Osteoblast (primary cell): Measurements from ENCODE around the gene DISP1. TPM values are rescaled to one million over a fixed set of nuclear protein-coding genes. Genes with fewer than 3 reads are reported as not detected.

Experiments used
- DNase-seq: peaks from one replicate; pipeline ENCODE4 v3.0.0; 2011; ENCODE audit warnings: low spot score, mixed read lengths; ENCODE audit not compliant: insufficient read length; ENCODE audit errors: missing footprints
- H2AFZ ChIP-seq: 2 replicates; pipeline ENCODE4 v1.6.0; 2011; ENCODE audit warnings: mild to moderate bottlenecking, low read length
- H3K27ac ChIP-seq: 2 replicates; pipeline ENCODE4 v1.5.1; 2011; ENCODE audit warnings: mild to moderate bottlenecking, low read depth, low read length, moderate library complexity
- H3K27me3 ChIP-seq: 2 replicates; pipeline ENCODE4 v1.6.0; 2012; ENCODE audit warnings: mild to moderate bottlenecking, control low read depth, inconsistent platforms, low read length, moderate library complexity; ENCODE audit not compliant: insufficient read depth
- H3K36me3 ChIP-seq: 2 replicates; pipeline ENCODE4 v1.5.1; 2011; ENCODE audit warnings: mild to moderate bottlenecking, low read length, control low read depth, moderate library complexity; ENCODE audit not compliant: insufficient read depth
- H3K4me1 ChIP-seq: 2 replicates; pipeline ENCODE4 v1.5.1; 2011; ENCODE audit warnings: mild to moderate bottlenecking, low read length, control low read depth, moderate library complexity; ENCODE audit not compliant: insufficient read depth
- H3K4me2 ChIP-seq: 2 replicates; pipeline ENCODE4 v1.6.0; 2011; ENCODE audit warnings: mild to moderate bottlenecking, low read length; ENCODE audit not compliant: insufficient read depth
- H3K4me3 ChIP-seq: fragments of 200-600 bp; sonication (generic); 3 replicates; pipeline ENCODE4 v1.5.1; 2012; ENCODE audit warnings: mild to moderate bottlenecking, low read length, inconsistent platforms; ENCODE audit not compliant: insufficient read depth
- H3K79me2 ChIP-seq: 2 replicates; pipeline ENCODE4 v1.6.0; 2012; ENCODE audit warnings: mild to moderate bottlenecking, low read length, control low read depth, inconsistent platforms; ENCODE audit not compliant: insufficient read depth
- H3K9me3 ChIP-seq: 2 replicates; pipeline ENCODE4 v1.5.1; 2011; ENCODE audit warnings: low read depth, low read length, control low read depth
- H4K20me1 ChIP-seq: 2 replicates; pipeline ENCODE4 v1.6.0; 2012; ENCODE audit warnings: mild to moderate bottlenecking, low read length, control low read depth; ENCODE audit not compliant: insufficient read depth
- total RNA-seq: library from RNA; depleted of rRNA; stranded (reverse); fragments of >200 nt; gene quantifications from 2 replicates; pipeline ENCODE4 v1.2.3, GENCODE V29; 2012
- TF ChIP-seq, protein P1 (sequence below): IDR thresholded peaks from 2 replicates; pipeline ENCODE4 v1.5.1; 2011; ENCODE audit warnings: mild to moderate bottlenecking, low read depth, low read length, moderate library complexity; ENCODE audit errors: extremely low read depth

Gene DISP1
- total RNA-seq, 1 donor, result 4.3 TPM

DNA sequence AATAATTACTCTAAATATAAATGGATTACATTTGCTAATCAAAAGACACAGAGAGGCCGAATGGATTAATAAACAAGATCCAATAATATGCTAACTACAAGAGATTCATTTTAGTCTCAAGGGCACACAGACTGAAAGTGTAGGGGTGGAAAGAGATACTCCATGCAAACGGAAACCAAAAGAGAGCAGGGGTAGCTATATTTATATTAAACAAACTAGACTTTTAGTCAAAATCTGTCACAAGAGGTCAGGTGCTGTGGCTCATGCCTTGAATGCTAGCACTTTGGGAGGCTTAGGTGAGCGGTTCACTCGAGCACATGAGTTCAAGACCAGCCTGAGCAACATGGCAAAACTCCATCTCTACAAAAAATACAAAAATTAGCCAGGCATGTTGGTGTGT, 33.6 kb upstream of the DISP1 start:
- DNase-seq, result no peak
- H3K4me1 ChIP-seq, result no peaks in the 10 kb centered on the region
- no peaks in the 10 kb centered on the region for H3K36me3 ChIP-seq
- H3K9me3 ChIP-seq, result no peaks in the 10 kb centered on the region
- H3K79me2 ChIP-seq, result no peaks in the 10 kb centered on the region
- no peaks in the 10 kb centered on the region for H4K20me1 ChIP-seq
- H3K4me2 ChIP-seq, result no peak overlapping the region
- no peak overlapping the region for H3K27ac ChIP-seq
- H3K4me3 ChIP-seq, result no peak overlapping the region
- no peak overlapping the region for H2AFZ ChIP-seq
- peaks cover 23% of the 10 kb centered on the region for H3K27me3 ChIP-seq
- TF ChIP-seq, protein P1, sequence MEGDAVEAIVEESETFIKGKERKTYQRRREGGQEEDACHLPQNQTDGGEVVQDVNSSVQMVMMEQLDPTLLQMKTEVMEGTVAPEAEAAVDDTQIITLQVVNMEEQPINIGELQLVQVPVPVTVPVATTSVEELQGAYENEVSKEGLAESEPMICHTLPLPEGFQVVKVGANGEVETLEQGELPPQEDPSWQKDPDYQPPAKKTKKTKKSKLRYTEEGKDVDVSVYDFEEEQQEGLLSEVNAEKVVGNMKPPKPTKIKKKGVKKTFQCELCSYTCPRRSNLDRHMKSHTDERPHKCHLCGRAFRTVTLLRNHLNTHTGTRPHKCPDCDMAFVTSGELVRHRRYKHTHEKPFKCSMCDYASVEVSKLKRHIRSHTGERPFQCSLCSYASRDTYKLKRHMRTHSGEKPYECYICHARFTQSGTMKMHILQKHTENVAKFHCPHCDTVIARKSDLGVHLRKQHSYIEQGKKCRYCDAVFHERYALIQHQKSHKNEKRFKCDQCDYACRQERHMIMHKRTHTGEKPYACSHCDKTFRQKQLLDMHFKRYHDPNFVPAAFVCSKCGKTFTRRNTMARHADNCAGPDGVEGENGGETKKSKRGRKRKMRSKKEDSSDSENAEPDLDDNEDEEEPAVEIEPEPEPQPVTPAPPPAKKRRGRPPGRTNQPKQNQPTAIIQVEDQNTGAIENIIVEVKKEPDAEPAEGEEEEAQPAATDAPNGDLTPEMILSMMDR, result no peak

DNA sequence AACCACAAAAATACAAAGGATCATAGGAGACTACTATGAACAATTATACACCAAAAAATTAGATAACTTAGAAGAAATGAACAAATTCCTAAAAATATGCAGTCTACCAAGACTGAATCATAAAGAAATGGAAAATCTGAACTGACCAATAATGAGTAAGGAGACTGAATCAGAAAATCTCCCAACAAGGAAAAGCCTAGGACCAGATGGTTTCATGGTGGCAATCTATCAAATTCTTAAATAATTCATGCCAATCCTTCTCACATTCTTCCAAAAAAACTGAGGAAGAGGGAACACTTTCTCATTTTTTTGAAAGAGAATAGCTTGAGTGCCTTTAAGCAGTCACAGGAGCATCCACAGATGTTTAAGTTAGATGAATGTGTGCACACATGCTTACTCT, 31.8 kb upstream of the DISP1 start:
- H3K4me3 ChIP-seq, result no peak overlapping the region
- TF ChIP-seq, protein P1, result no peak
- DNase-seq, result no peak

DNA sequence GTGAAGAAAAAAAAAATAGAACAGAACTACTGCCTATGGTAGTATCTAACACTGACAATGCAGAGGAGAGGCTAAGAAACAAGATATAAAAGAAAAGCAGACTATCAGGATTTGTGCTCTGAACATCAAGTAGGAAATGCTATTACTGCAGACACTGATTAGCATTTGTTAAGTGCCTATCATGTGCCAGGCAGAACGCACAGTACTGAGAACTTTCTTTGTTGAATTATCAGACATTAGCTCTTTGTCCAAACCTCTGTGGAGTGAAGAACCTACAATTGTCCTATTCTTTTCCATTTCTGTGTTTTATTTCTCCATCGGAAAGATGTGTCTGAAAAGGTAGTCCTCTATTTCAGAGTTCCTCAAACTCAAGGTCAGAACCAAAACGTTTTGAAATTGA, 30.5 kb upstream of the DISP1 start:
- TF ChIP-seq, protein P1, result no peak

More for the DNA sequence above, 31.8 kb upstream of the DISP1 start:
- Histone ChIP-seq H3K27me3 (peaks cover 28% of the 10 kb centered on the region), H2AFZ (no peak overlapping the region), H3K4me2 (no peak overlapping the region), H3K4me1 (no peaks in the 10 kb centered on the region), H3K79me2 (no peaks in the 10 kb centered on the region), H3K36me3 (no peaks in the 10 kb centered on the region), H4K20me1 (no peaks in the 10 kb centered on the region), H3K27ac (no peak overlapping the region), H3K9me3 (no peaks in the 10 kb centered on the region)

DNA sequence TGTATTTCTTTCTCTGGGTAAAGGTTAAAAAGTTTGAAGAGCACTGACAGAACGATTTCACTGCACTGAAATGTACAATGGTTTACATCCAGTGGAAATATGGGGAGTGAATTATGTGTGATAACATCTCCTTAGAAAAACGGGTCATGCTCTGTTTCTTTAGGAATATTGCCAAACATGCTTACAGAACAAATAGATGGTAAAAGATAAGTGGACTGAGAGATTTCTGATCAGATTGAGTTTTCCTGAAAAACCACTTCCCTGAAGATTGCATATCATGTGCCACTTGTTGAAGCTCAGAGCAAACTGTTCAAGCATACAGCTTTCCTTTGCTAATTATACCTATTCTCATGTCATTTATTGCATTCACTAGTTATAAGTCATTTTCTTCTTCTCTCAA, 29.9 kb upstream of the DISP1 start:
- no peaks in the 10 kb centered on the region for H3K9me3 ChIP-seq
- H3K79me2 ChIP-seq, result no peaks in the 10 kb centered on the region
- TF ChIP-seq, protein P1, result no peak
- no peak overlapping the region for H3K4me2 ChIP-seq
- no peak for DNase-seq
- H3K4me3 ChIP-seq, result no peak overlapping the region
- H3K27me3 ChIP-seq, result peaks cover 28% of the 10 kb centered on the region
- no peaks in the 10 kb centered on the region for H4K20me1 ChIP-seq
- no peak overlapping the region for H3K27ac ChIP-seq
- H2AFZ ChIP-seq, result no peak overlapping the region
- no peaks in the 10 kb centered on the region for H3K4me1 ChIP-seq
- H3K36me3 ChIP-seq, result no peaks in the 10 kb centered on the region

More for the DNA sequence above, 30.5 kb upstream of the DISP1 start:
- Histone ChIP-seq H3K27ac (no peak overlapping the region), H4K20me1 (no peaks in the 10 kb centered on the region), H3K4me2 (no peak overlapping the region), H3K4me1 (no peaks in the 10 kb centered on the region), H3K27me3 (peaks cover 28% of the 10 kb centered on the region), H2AFZ (no peak overlapping the region), H3K9me3 (no peaks in the 10 kb centered on the region), H3K4me3 (no peak overlapping the region), H3K79me2 (no peaks in the 10 kb centered on the region), H3K36me3 (no peaks in the 10 kb centered on the region)
- no peak for DNase-seq
